NCI-H1105 (cell line): ENCODE data around the gene FOXC2.

Experiments used
- DNase-seq: peaks from one replicate; lab custom pipeline; 2025; lab: John Stamatoyannopoulos, UW

FOXC2 gene

GRCh38 chr16:86566601-86566965, at the start of gene FOXC2:
TSS of gene FOXC2 (plus strand) at chr16:86566829. CDS start at chr16:86567336, 507 bp downstream.
- no peak for DNase-seq

DNA sequence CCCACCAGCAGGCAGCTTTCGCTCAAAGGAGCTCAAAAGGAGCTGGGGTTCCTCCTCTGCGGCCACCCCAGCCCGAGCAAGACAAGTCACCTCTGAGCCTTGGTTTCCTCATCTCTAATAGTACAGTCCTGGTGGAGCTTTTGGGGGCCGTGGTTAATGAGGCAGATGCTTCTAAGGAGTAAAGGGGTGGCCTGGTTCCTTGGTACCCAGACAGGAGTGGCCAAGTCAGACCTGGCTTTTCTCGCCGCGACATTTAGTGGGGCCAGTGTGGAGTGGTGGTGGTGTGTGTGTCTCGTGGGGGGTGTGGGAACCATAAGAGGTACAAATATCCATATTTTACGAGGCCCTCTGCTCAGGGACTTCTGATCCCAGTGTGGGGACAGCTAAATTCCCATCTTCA, 49.6 kb upstream of the FOXC2 start:
- DNase-seq, result no peak

DNA sequence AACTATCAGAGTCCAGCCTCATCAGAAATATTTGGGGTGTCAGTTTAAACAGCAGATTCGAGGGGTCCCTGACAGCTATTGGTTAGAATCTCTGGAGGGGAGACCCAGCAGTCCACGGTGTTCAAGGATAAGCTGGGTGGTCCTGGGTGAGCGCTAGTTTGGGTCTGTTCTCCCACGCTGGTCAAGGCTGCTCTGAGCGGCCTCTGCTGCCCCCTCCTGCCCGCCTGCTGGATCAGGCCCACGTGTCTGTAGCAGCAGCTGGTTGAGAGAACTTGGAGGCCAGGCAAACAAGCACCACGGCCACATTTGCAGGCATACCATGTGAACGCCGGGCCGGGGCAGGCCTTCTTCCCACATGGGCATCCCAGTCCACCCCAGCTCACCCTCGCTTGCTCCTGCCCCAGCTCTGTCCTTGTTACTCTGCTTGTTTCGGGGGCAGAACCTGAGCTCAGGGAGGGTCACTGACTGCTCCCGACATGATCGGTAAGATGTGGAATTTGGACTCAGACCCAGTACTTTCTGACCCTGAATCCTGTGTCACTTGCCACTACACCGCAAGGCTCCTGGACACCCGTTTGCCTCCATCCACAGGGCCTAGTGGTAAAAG, 48.9 kb upstream of the FOXC2 start:
- DNase-seq, result peak; percentile 24

- DNase-seq, result no peak
Measured at GRCh38 chr16:86519007-86519648, 47.5 kb upstream of the FOXC2 start.

GRCh38 chr16:86519649-86520316, 46.8 kb upstream of the FOXC2 start:
- peak; percentile 16 for DNase-seq

DNA sequence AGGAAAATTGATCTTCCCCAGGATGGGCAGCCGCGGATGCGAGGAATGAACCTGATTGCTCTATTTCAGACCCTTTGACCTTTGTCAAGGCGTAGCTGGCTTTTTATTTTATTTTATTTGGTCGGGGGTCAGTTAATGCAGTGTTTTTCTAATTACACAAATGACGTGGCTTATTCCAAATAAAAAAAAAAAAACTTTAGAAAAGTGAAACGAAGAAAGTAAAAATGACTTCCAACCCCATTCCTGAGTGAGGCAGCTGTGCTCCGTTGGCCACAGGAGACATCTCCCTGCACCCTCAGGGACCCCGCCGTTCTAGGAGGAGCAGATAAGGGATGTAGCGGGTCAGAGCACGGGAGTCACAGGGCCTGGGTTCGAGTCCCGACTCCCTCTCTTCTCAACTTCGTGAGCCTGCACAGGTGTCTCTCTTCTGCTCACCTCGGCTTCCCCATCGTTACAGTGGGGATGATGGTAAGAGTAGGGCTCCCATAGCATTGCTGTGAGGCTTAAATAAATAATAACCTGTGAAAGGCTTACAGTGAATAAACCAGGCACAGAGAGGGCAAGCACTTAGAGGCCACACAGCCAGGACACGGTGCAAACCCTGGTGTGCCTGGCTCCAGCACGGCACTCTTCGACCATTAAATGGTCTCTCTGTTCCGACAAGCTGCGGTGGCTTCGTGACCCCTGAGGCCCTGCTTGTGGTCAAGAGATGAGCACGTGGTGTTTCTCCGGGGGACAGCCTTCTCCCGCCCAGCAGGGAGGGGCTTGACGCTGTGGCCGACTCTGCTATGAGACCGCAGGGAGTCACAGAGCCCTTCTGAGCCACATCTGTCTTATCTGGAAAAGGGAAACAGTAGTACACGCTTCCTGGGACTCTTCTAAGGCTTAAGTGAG, 46.1 kb upstream of the FOXC2 start:
- no peak for DNase-seq

GRCh38 chr16:86521236-86522197, 45.1 kb upstream of the FOXC2 start:
- DNase-seq, result no peak

GRCh38 chr16:86522634-86523033, 44.0 kb upstream of the FOXC2 start:
- DNase-seq, result no peak

GRCh38 chr16:86523166-86523740, 43.4 kb upstream of the FOXC2 start:
- no peak for DNase-seq

- no peak for DNase-seq
Measured at GRCh38 chr16:86524029-86524428, 42.6 kb upstream of the FOXC2 start.

- DNase-seq, result no peak
Measured at GRCh38 chr16:86525696-86526095, 40.9 kb upstream of the FOXC2 start.

DNA sequence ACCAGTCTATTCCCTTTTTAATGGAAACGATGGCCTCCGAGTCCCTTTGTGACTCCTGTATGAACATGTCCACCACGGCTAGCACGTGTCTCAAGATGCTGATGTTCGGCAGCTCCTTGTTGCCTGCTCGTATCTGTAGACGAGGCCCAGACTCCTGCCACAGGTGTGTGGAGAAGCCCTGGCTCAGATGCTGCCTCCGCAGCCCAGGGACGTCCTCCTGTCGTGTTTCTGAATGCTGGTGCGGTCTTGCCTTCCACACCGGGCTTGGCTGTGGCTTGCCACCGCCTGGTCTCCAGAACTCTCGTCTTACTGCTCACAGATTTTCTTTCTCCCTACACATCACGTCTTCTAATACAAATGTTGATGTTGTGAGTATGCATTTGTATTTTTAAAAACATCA, 39.3 kb upstream of the FOXC2 start:
- no peak for DNase-seq

DNA sequence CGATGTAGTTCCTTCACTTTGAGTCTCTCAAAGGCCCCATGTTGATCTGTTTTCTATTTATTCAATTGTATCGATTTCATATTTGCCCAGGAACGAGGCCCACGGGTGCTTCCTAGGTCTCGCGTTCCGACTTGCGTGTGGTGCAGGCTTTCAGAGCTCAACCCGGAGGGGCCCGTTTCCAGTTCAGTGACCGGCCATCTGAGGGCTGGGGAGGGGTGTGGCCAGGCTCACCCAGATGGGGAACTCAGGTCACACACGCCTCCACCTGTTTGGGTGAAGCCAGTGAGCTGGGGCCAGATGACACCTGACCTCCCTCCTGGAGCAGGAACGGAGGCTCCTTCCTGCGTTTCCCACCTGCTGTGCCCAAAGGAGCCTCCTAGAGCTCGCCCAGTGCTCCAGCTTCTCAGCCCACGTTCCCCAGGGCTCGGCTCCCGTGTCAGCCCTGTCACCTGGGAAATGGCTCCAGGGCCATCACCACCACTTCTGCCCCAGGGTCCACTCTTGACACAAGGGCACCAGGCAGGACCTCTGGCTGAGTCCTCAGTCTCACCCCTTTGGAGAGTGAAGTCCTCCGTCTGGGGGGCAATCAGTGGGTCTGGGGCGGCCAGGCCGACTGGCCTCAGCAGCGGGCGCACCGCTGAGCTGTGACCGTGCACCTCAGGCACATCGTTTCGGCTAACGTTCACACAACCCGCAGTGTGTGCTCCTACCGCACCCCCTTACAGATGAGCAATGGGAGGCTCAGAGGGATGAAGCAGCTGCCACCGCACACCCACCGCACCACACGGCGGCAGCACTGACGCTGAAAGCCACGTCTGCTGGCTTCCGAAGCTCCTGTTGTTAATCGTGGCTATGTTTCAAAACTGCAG, 38.3 kb upstream of the FOXC2 start:
- no peak for DNase-seq

DNA sequence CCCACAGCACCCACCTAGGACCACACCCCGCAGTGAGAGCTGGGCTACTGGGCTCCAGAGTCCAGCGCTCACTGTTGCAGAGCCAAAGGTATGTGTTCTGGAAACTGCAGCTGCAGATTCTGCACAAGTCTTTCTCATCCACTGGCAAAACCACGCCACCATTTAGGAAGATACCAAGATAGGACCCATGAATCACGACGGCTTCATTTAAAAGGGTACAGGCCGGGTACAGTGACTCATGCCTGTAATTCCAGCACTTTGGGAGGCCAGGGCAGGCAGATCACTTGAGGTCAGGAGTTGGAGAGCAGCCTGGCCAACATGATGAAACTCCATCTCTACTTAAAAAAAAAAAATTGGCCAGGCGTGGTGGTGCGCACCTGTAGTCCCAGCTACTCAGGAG, 37.5 kb upstream of the FOXC2 start:
- DNase-seq, result no peak

DNA sequence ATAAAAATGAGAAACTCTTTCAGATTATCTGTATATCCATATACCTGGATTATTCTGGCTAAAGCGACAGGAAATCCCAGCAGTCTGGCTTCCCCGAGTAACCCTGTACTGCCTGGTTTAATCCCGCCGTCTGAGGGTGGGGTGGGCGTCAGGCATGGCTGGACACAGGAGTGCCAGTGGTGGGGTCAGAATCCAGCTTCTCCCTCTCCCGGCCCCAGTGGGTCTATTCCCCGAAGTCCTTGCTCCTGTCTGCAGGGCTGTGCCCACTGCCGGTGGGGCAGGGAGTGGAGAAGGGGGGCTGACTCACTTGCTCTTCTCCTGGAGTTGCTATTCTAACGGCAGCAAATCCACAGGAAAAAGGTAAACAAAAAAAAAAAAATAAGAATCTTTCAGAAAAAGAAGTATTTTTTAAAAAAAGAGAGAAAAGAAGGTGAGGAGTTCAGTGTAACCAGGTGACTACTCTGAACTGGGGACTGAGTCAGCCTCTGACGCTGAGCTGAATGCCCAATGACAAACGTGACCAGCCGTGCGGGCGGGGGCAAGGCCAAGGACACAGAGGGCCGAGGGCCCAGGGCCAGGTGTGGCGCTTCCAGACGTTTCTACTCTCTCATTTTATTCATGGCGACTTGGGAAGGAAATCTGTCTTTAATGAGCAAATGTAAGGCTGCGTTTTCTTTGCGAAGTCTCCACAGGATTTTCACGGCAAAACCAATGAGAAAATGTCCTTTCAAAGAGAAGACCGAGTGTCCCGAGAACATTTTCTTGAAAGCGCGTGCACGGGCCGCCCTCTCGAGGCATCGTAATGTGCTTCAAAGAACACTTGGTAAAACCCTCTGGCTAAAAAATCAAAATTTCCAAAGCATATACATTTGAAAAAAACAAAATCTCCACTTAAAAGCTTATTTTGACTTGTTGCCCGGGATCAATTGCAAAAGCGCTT, 36.1 kb upstream of the FOXC2 start:
- no peak for DNase-seq

DNA sequence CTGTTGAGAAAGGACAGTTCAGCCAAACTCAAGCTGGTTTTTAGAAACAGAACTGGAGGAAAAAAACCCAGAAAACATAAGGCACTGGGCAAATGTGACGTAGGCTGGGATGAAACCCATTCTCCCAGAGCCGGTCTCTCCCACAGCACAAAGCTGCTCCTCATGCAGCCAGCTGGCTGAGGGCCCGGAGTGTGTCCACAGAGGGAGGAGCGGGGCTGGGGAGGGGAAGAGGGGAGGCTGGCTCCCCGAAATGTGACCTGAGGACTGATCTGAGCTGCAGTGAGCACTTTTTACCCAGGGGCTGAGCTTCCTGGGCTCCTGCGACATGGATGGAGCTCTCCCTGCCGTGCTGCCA, 35.5 kb upstream of the FOXC2 start:
- DNase-seq, result no peak

- DNase-seq, result no peak
Measured at GRCh38 chr16:86531641-86532525, 34.7 kb upstream of the FOXC2 start.

DNA sequence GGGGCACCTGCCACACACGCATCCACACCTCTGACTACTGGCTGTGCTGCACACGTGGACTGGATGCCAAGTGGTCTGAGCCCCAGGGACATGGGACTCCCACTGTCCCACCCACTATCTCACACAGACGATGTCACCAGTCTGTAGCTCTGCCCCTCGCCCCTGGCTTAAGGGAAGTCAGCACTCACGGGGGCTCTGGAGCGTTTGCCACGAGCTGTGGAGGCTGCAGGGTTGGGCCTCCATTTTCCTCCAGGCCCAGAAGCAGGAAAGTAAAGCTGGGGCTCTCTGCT, 34.2 kb upstream of the FOXC2 start:
- DNase-seq, result no peak
